A673 (cell line): ENCODE measurements around the gene SERAC1.

Source experiments
- EZH2 ChIP-seq: fragments of 200-600 bp; sonication (generic); IDR thresholded peaks from 2 replicates; pipeline ENCODE4 v1.6.1; 2017; ENCODE audit warnings: borderline replicate concordance, low read depth, mild to moderate bottlenecking, mixed read lengths, antibody characterized with exemption, low read length; ENCODE audit not compliant: poor library complexity, severe bottlenecking
- TF ChIP-seq, protein P1 (sequence below): fragments of 300-800, 200-600 bp; sonication (generic); conservative IDR thresholded peaks from 2 replicates; pipeline ENCODE4 v1.5.1; 2017; ENCODE audit warnings: low read depth, mild to moderate bottlenecking, antibody characterized with exemption, low read length, moderate library complexity, mixed read lengths

DNA sequence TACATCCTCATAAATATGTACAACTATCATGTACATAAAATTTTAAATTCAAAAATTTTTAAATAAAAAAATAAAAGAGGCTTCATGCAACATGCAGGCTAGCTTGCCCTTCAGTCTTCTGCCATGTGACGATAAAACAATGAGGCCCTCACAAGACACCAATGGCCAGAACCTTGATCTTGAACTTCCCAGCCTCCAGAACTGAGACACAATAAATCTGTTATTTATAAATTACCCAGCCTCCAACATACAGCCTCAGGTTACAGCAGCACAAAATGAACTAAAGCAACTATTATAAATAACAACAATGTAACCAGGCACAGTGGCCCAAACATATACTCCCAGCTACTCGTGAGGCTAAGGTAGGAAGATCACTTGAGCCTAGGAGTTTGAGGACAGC is 42.8 kb downstream of the SERAC1 start:
- no peak for TF ChIP-seq EZH2
- TF ChIP-seq, protein P1, sequence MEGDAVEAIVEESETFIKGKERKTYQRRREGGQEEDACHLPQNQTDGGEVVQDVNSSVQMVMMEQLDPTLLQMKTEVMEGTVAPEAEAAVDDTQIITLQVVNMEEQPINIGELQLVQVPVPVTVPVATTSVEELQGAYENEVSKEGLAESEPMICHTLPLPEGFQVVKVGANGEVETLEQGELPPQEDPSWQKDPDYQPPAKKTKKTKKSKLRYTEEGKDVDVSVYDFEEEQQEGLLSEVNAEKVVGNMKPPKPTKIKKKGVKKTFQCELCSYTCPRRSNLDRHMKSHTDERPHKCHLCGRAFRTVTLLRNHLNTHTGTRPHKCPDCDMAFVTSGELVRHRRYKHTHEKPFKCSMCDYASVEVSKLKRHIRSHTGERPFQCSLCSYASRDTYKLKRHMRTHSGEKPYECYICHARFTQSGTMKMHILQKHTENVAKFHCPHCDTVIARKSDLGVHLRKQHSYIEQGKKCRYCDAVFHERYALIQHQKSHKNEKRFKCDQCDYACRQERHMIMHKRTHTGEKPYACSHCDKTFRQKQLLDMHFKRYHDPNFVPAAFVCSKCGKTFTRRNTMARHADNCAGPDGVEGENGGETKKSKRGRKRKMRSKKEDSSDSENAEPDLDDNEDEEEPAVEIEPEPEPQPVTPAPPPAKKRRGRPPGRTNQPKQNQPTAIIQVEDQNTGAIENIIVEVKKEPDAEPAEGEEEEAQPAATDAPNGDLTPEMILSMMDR: no peak
